ENCODE measurements around the gene GPRC5B. TPM values are rescaled to one million over a fixed set of nuclear protein-coding genes. Genes with fewer than 3 reads are reported as not detected.

Gene GPRC5B
- total RNA-seq, 1 experiment from 2014 or later = 137 TPM

DNA sequence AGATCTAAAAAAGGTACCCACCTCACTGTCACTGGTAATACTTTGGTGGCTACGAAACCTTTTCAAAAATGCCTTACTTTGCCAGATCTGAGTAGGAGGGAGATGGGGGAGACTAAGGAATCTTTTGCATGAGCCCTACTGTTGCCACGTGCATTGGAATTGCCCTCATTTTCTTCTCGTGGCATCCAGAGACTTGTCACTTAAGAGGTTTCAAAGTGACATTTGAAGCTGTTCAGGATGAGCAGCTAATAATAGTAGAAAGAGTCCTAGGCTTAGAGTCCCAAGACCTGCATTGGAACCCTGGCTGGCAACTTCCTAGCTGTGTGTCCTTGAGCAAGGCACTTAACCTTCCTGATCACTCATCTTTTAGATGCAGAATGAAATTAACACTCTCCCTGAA lies 43.5 kb downstream of the GPRC5B start:
- Histone ChIP-seq H3K79me2 (ENCODE audit: insufficient read depth, low read length) (no peaks in the 10 kb centered on the region), H3K9ac (ENCODE audit: extremely low read depth, insufficient read length, low read length) (no peak overlapping the region), H4K20me1 (ENCODE audit: control insufficient read depth, insufficient read depth, insufficient read length) (no peaks in the 10 kb centered on the region), H3K27ac (ENCODE audit: insufficient read length, low read depth, low read length) (no peak overlapping the region), H2BK12ac (ENCODE audit: insufficient read length, low read depth, low read length) (no peak overlapping the region), H3K9me3 (ENCODE audit: control insufficient read depth, low read depth, low read length) (no peaks in the 10 kb centered on the region), H3K18ac (ENCODE audit: insufficient read length, low read depth, low read length) (no peak overlapping the region), H3K79me1 (ENCODE audit: insufficient read depth, low read depth, low read length, poor library complexity, severe bottlenecking) (no peaks in the 10 kb centered on the region), H3K23ac (ENCODE audit: insufficient read length, low read depth, low read length) (no peak overlapping the region), H2BK15ac (ENCODE audit: low read depth, low read length) (no peak overlapping the region), H2BK20ac (ENCODE audit: low read depth, low read length, poor library complexity, severe bottlenecking) (no peak overlapping the region), H3T11ph (ENCODE audit: low read length) (no peak overlapping the region), H3K27me3 (ENCODE audit: insufficient read depth, low read length) (no peaks in the 10 kb centered on the region), H4K91ac (ENCODE audit: insufficient read length, low read depth, low read length) (no peak overlapping the region), H3K56ac (ENCODE audit: insufficient read length, low read depth, low read length) (no peak overlapping the region), H2AK5ac (ENCODE audit: insufficient read length, low read length) (no peak overlapping the region), H3K4ac (ENCODE audit: low read depth, low read length) (no peak overlapping the region), H2AFZ (ENCODE audit: low read length) (no peak overlapping the region), H3K4me1 (ENCODE audit: insufficient read depth, low read length) (peaks cover 6% of the 10 kb centered on the region; the same call in 1 of the 2 replicates), H3K23me2 (ENCODE audit: insufficient read length, low read depth, low read length, poor library complexity, severe bottlenecking) (no peaks in the 10 kb centered on the region), H2BK120ac (ENCODE audit: low read depth, low read length, poor library complexity, severe bottlenecking) (no peak overlapping the region), H4K5ac (ENCODE audit: insufficient read length, low read depth, low read length) (no peak overlapping the region), H3K4me2 (ENCODE audit: insufficient read depth, insufficient read length, low read length) (no peak overlapping the region), H3K14ac (ENCODE audit: insufficient read depth, low read length) (no peak overlapping the region), H4K8ac (replicated peaks; ENCODE audit: insufficient read length, low read depth, low read length) (no peak overlapping the region), H2BK5ac (ENCODE audit: insufficient read length, low read length) (no peak overlapping the region)
- DNase-seq = no peak
- no CpG with 5 or more reads among the region's 3 CpGs for WGBS (ENCODE audit: extremely low coverage, insufficient read length, low lambda C conversion rate)
- no peaks in the 10 kb centered on the region for H3K27me3 Mint-ChIP-seq (ENCODE audit: low read depth)
- H3K36me3 Mint-ChIP-seq (ENCODE audit: insufficient read depth in 1 of 3, low read depth in 3 of 3) = no peaks in the 10 kb centered on the region
- H3K4me1 Mint-ChIP-seq = peaks cover 12 to 17% of the 10 kb centered on the region in 2 experiments
- TF ChIP-seq, protein P1, sequence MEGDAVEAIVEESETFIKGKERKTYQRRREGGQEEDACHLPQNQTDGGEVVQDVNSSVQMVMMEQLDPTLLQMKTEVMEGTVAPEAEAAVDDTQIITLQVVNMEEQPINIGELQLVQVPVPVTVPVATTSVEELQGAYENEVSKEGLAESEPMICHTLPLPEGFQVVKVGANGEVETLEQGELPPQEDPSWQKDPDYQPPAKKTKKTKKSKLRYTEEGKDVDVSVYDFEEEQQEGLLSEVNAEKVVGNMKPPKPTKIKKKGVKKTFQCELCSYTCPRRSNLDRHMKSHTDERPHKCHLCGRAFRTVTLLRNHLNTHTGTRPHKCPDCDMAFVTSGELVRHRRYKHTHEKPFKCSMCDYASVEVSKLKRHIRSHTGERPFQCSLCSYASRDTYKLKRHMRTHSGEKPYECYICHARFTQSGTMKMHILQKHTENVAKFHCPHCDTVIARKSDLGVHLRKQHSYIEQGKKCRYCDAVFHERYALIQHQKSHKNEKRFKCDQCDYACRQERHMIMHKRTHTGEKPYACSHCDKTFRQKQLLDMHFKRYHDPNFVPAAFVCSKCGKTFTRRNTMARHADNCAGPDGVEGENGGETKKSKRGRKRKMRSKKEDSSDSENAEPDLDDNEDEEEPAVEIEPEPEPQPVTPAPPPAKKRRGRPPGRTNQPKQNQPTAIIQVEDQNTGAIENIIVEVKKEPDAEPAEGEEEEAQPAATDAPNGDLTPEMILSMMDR (conservative IDR thresholded peaks at IDR 0.05) = no peak
- no peak overlapping the region for H3K4me3 Mint-ChIP-seq
- H3K27ac Mint-ChIP-seq = no peak overlapping the region
- no peaks in the 10 kb centered on the region for H3K9me3 Mint-ChIP-seq

Data from H9 (cell line).